Skin of body (tissue), 2 donors: Measurements from ENCODE around the gene SHMT1. TPM values are rescaled to one million over a fixed set of nuclear protein-coding genes. Genes with fewer than 3 reads are reported as not detected.
"Not testable (repeated sequence)": the region's sequence is repeated elsewhere in the genome, so short reads cannot be mapped to it uniquely, and the experiment has no call there.

ENCODE experiments used
- DNase-seq: peaks from one replicate; lab custom pipeline; 2025; lab: John Stamatoyannopoulos, UW
- total RNA-seq: library from RNA; depleted of rRNA; stranded (reverse); fragments of >200 nt; gene quantifications from one replicate; pipeline ENCODE4 v1.2.3, GENCODE V29; 2014

SHMT1 gene
- total RNA-seq, 1 donor from 2014 or later, result 22.8 TPM

DNA sequence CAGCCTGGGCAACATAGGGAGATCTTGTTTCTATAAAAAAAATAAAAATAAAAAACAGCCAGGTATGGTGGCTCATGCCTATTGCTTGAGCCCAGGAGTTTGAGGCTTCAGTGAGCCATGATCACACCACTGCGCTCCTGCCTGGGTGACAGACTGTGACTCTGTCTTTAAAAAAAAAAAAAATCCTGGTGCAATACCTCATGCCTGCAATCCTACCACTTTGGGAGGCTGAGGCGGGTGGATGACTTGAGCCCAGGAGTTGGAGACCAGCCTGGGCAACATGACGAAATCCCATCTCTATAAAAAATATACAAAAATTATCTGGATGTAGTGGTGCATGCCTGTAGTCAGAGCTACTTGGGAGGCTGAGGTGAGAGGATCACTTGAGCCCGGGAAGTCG, 15.3 kb upstream of the SHMT1 start:
- DNase-seq, result not testable (repeated sequence)

GRCh38 chr17:18378205-18378505, 14.8 kb upstream of the SHMT1 start:
- no peak for DNase-seq

- no peak for DNase-seq
These were observed 14.3 kb upstream of the SHMT1 start, which contains the start of gene EVPLL for GRCh38 chr17:18377437-18378204. EVPLL (plus strand) TSS chr17:18377778; CDS start chr17:18380938, 3,160 bp downstream.

DNA sequence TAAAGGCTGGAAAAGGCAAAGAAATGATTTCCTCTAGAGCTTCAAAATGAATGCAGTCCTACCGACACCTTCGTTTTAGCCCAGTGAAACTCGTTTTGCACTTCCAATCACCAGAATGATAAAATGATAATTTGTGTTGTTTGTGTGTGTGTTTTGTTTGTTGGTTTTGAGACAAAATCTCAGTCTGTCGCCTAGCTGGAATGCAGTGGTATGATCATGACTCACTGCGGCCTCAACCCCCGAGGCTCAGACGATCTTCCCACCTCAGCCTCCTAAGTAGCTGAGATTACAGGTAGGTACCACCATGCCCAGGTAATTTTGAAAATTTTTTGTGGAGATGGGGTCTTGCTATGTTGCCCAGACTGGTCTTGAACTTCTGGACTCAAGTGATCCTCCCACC, 10.9 kb upstream of the SHMT1 start:
- no peak for DNase-seq

- DNase-seq, result not testable (repeated sequence)
These were observed 9.8 kb upstream of the SHMT1 start for GRCh38 chr17:18373181-18373580.

DNA sequence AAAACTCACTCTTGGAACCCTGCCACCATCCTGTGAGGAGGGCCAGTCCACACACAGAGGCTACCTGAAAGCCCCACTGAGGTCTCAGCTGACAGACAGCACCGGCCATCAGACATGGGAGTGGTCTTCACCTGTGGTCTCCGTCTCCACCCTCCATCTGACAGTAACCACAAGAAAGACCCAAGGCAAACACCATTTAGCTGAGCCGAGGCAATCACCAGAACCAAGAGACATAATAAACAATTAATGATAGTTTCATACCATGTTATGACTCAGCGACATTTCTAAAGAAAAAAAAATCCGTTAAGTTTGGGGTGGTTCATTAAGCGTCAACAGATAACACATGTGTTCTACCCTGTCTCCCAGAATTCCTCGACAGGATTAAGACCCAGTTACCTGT, 8.1 kb upstream of the SHMT1 start:
- no peak for DNase-seq

GRCh38 chr17:18370761-18371160, 7.4 kb upstream of the SHMT1 start:
- DNase-seq, result no peak

- no peak for DNase-seq
These were observed 5.6 kb upstream of the SHMT1 start for GRCh38 chr17:18368946-18369345.

- no peak for DNase-seq
These were observed 816 bp upstream of the SHMT1 start for GRCh38 chr17:18364166-18364565.

GRCh38 chr17:18362698-18363100, 651 bp downstream of the SHMT1 start:
- DNase-seq, result no peak

GRCh38 chr17:18361837-18362697, 1.3 kb downstream of the SHMT1 start:
- peak; percentile 9 for DNase-seq

DNA sequence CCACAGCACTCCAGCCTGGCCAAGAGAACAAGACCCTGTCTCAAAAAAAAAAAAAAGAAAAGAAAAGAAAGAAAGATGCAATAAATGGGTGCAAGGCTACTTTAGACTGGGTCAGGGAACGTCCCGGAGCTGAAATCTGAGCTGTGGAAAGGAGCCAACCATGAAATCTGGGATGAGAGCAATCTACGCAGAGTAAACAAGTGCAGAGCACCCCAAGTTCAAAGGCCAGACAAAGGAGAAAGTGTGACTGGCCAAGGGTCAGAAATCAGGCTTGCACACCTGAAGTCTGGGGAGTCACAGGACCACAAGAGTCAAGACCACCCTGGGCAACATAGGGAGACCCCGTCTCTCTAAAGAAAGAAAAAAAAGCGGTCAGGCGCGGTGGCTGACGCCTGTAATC, 2.8 kb downstream of the SHMT1 start:
- DNase-seq, result no peak

GRCh38 chr17:18356624-18357023, 6.7 kb downstream of the SHMT1 start:
- peak; percentile 11 for DNase-seq

DNA sequence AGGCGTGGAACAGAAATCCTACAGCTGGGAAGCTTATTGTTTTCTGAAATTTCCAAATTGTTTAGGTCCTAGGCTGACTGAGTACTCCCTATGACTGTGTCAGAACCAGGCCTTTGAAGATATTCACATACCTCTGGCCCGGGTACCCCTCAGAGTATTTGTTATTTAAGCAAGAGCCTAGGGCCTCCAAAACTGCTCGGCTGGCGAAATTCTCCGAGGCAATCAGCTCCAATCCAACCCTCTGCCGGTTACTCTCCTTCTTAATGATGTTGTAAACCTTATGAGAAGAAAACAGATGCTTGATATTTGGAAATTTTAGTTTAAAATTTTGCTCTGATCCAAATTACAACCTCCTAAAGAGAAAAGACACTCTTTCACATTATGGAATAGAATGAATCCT, 9.8 kb downstream of the SHMT1 start:
- no peak for DNase-seq

DNA sequence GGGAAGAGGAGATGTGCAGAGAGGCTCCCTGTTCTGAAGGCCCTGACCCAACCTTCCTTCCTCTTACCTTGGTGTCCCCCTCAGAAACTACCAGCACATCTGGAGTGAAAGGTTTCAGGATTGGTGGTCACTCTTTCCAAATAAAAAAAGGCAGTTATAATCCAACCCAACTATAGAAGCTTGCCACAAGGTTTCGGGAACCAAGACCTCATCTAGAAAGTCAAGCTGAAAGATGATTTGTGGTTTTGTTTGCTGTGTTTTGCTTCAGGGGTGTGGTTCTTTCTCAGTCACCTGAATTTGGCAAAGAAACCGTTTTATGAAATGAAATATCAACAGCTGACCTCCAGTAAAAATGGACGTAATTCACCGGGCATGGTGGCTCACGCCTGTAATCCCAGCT, 19.3 kb downstream of the SHMT1 start:
- DNase-seq, result no peak

DNA sequence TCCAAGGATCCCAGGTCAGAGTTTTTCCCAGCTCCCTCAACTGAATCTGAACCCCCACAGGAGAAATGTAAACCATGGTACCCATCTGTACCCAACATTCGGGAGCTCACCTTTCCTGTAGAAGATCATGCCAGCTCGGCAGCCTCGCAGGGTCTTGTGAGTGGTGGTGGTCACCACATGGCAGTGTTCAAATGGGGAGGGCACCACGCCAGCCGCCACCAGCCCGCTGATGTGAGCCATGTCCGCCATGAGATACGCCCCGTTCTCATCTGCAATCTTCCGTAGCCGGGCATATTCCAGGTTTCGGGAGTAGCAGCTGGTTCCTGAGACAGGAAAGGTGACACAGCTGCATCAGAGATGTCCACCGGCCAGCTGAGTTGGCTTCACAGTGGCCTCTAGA, 23.4 kb downstream of the SHMT1 start:
- no peak for DNase-seq

- DNase-seq, result not testable (repeated sequence)
These were observed 25.2 kb downstream of the SHMT1 start for GRCh38 chr17:18338158-18338557.

GRCh38 chr17:18332909-18333489, 30.4 kb downstream of the SHMT1 start:
- DNase-seq, result no peak

DNA sequence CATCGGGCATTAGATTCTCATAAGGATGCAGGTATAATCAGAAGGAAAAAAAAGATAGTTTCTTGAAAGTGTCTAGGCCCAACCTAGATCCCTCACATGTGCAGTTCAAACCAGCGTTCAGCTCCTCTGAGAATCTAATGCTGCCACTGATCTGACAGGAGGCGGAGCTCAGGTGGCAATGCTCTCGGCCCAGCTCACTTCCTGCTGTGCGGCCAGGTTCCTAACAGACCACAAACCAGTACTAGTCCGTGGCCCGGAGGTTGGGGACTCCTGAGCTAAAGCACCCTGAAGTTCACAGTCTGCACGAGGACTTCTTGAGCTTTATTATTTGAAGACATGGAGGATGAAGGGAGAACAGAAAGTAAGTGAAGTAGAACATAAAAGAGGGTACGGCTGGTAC, 31.5 kb downstream of the SHMT1 start:
- DNase-seq, result no peak

GRCh38 chr17:18328643-18329204, 34.6 kb downstream of the SHMT1 start:
- DNase-seq, result no peak

- no peak for DNase-seq
These were observed 35.8 kb downstream of the SHMT1 start for GRCh38 chr17:18327556-18327955.

GRCh38 chr17:18327093-18327492, 36.3 kb downstream of the SHMT1 start:
- DNase-seq, result no peak
